Liver (tissue), 9 donors: ENCODE measurements around the gene KRT23. TPM values are rescaled to one million over a fixed set of nuclear protein-coding genes. Genes with fewer than 3 reads are reported as not detected.

Experiments
- DNase-seq: peaks from one replicate; pipeline ENCODE4 v3.0.0-alpha.2; 2017; ENCODE audit warnings: low spot score
- H3K27ac ChIP-seq, 2 donors: one replicate each; pipeline ENCODE4 v1.7.0; 2013; ENCODE audit warnings: inconsistent platforms in 2 of 2, low read length in 2 of 2, control low read depth in 1 of 2, low read depth in 1 of 2, mild to moderate bottlenecking in 1 of 2
- H3K27me3 ChIP-seq, 4 donors: one replicate each; pipeline versions ENCODE4 v1.6.1 to v1.7.0; 2013; ENCODE audit warnings: low read length in 3 of 4, inconsistent platforms in 1 of 4, mild to moderate bottlenecking in 1 of 4, moderate library complexity in 1 of 4; ENCODE audit not compliant: control insufficient read depth in 4 of 4, insufficient read depth in 4 of 4
- H3K36me3 ChIP-seq, 4 donors: one replicate each; pipeline versions ENCODE4 v1.6.1 to v1.7.0; 2013; ENCODE audit warnings: low read length in 3 of 4, mild to moderate bottlenecking in 3 of 4, low read depth in 1 of 4, moderate library complexity in 1 of 4; ENCODE audit not compliant: control insufficient read depth in 4 of 4, insufficient read depth in 3 of 4
- H3K4me1 ChIP-seq, 4 donors: one replicate each; pipeline versions ENCODE4 v1.6.1 to v1.7.0; 2013; ENCODE audit warnings: low read length in 3 of 4, mild to moderate bottlenecking in 3 of 4, moderate library complexity in 1 of 4; ENCODE audit not compliant: control insufficient read depth in 4 of 4, insufficient read depth in 4 of 4
- H3K4me3 ChIP-seq, 3 donors: one replicate each; pipeline versions ENCODE4 v1.6.1 to v1.7.0; 2013; ENCODE audit warnings: low read length in 3 of 3, control low read depth in 1 of 3, low read depth in 1 of 3, mild to moderate bottlenecking in 1 of 3
- H3K9ac ChIP-seq, 2 donors: one replicate each; pipeline ENCODE4 v1.7.0; 2013; ENCODE audit warnings: low read length in 2 of 2, mild to moderate bottlenecking in 2 of 2, moderate library complexity in 2 of 2, control low read depth in 1 of 2, low read depth in 1 of 2
- H3K9me3 ChIP-seq, 4 donors: one replicate each; pipeline versions ENCODE4 v1.6.1 to v1.7.0; 2013; ENCODE audit warnings: low read length in 3 of 4; ENCODE audit not compliant: control insufficient read depth in 4 of 4
- ATF3 ChIP-seq: IDR thresholded peaks from 2 replicates; pipeline ENCODE4 v1.6.1; 2016; ENCODE audit warnings: antibody characterized with exemption
- EGR1 ChIP-seq, 2 donors: IDR thresholded peaks; 2 replicates each; pipeline ENCODE4 v1.6.1; 2016 to 2018; ENCODE audit warnings: antibody characterized with exemption in 2 of 2, low read depth in 2 of 2
- FOXA1 ChIP-seq: IDR thresholded peaks from 2 replicates; pipeline ENCODE4 v1.6.1; 2016; ENCODE audit warnings: antibody characterized with exemption
- FOXA2 ChIP-seq: IDR thresholded peaks from 2 replicates; pipeline ENCODE4 v1.6.1; 2016; ENCODE audit warnings: antibody characterized with exemption
- GABPA ChIP-seq, 2 donors: IDR thresholded peaks in 1 of 2; conservative IDR thresholded peaks in 1 of 2; 2 replicates each; pipeline ENCODE4 v1.6.1; 2016; ENCODE audit warnings: antibody characterized with exemption in 2 of 2, mild to moderate bottlenecking in 1 of 2, moderate library complexity in 1 of 2
- HNF4A ChIP-seq, 2 donors: conservative IDR thresholded peaks; 2 replicates each; pipeline ENCODE4 v1.6.1; 2016; ENCODE audit warnings: antibody characterized with exemption in 2 of 2, mild to moderate bottlenecking in 2 of 2
- HNF4G ChIP-seq: IDR thresholded peaks from 2 replicates; pipeline ENCODE4 v1.6.1; 2016; ENCODE audit warnings: antibody characterized with exemption
- JUND ChIP-seq, 2 donors: IDR thresholded peaks; 2 replicates each; pipeline ENCODE4 v1.6.1; 2016; ENCODE audit warnings: antibody characterized with exemption in 2 of 2
- MAX ChIP-seq: IDR thresholded peaks from 2 replicates; pipeline ENCODE4 v1.6.1; 2016; ENCODE audit warnings: antibody characterized with exemption
- REST ChIP-seq: IDR thresholded peaks from 2 replicates; pipeline ENCODE4 v1.6.1; 2016; ENCODE audit warnings: antibody characterized with exemption, mild to moderate bottlenecking
- RXRA ChIP-seq, 2 donors: IDR thresholded peaks; 2 replicates each; pipeline ENCODE4 v1.6.1; 2017 to 2018; ENCODE audit warnings: antibody characterized with exemption in 2 of 2, mild to moderate bottlenecking in 1 of 2
- SP1 ChIP-seq: IDR thresholded peaks from 2 replicates; pipeline ENCODE4 v1.6.1; 2018; ENCODE audit warnings: antibody characterized with exemption, mild to moderate bottlenecking
- YY1 ChIP-seq: IDR thresholded peaks from 2 replicates; pipeline ENCODE4 v1.6.1; 2016; ENCODE audit warnings: antibody characterized with exemption, mild to moderate bottlenecking
- ZBTB33 ChIP-seq: IDR thresholded peaks from 2 replicates; pipeline ENCODE4 v1.6.1; 2016; ENCODE audit warnings: antibody characterized with exemption
- WGBS: extraction: QIAGEN DNeasy Blood & Tissue Kit; methylation state at CpG from one replicate; pipeline ENCODE4 v1.1.7; 2013; 5-methylcytosine and 5-hydroxymethylcytosine counted together
- polyA plus RNA-seq, 2 donors: library from polyadenylated mRNA; stranded (reverse) in 1 of 2; unstranded in 1 of 2; fragments of 200-250 nt in 1 of 2; fragments of >200 nt in 1 of 2; fragmentation: Nextera tagmentation in 1 of 2; extraction: Ambion mirVana in 1 of 2; gene quantifications; one replicate each; pipeline versions ENCODE4 v1.2.1 to v1.2.3, GENCODE V29; 2013 to 2015
- total RNA-seq, 2 donors: library from RNA; depleted of rRNA; stranded (reverse); fragments of >200 nt; gene quantifications; one replicate each; pipeline ENCODE4 v1.2.3, GENCODE V29; 2014
- donor health status: healthy.
- donor health status: healthy.
- donor health status: healthy.
- donor health status: healthy.
- donor health status: healthy.

The KRT23 gene
- total and polyA plus RNA-seq, 4 donors = 0.09 to 1.3 (median 0.24) TPM; not detected in 1

- no peak for TF ChIP-seq ATF3
Observed at GRCh38 chr17:40916366-40916765, 21.1 kb downstream of the KRT23 start (continued).

- no peaks in the 10 kb centered on the region for H3K4me1 ChIP-seq
- no peak for TF ChIP-seq HNF4A (conservative IDR thresholded peaks at IDR 0.05)
- TF ChIP-seq HNF4G = no peak
- no peak for TF ChIP-seq EGR1 (IDR thresholded peaks at IDR 0.05; ENCODE audit: low read depth in 2 of 2)
- TF ChIP-seq SP1 = no peak
- no peak for TF ChIP-seq JUND (IDR thresholded peaks at IDR 0.05)
- TF ChIP-seq REST = no peak
- TF ChIP-seq MAX = no peak
- no peak for TF ChIP-seq RXRA (IDR thresholded peaks at IDR 0.05)
- TF ChIP-seq GABPA (IDR thresholded peaks at IDR 0.05 in 1 of 2, conservative IDR thresholded peaks at IDR 0.05 in 1 of 2) = no peak
- TF ChIP-seq FOXA1 = no peak
- DNase-seq = no peak
- no peak overlapping the region for H3K27ac ChIP-seq
- 75% methylated on average over 2 of the region's 2 CpGs for WGBS
- H3K9me3 ChIP-seq = no peaks in the 10 kb centered on the region
- peaks cover 0 to 4% (median 0%) of the 10 kb centered on the region in 4 donors for H3K27me3 ChIP-seq
- H3K4me3 ChIP-seq = no peak overlapping the region
- no peaks in the 10 kb centered on the region for H3K36me3 ChIP-seq
- no peak overlapping the region for H3K9ac ChIP-seq
Observed at GRCh38 chr17:40915721-40916256, 21.7 kb downstream of the KRT23 start.

- TF ChIP-seq FOXA1 (no peak), YY1 (no peak), SP1 (no peak), JUND (IDR thresholded peaks at IDR 0.05) (no peak), RXRA (IDR thresholded peaks at IDR 0.05) (no peak), FOXA2 (no peak), MAX (no peak), ZBTB33 (no peak)
- no peaks in the 10 kb centered on the region for H3K9me3 ChIP-seq
- no peaks in the 10 kb centered on the region for H3K36me3 ChIP-seq
- H3K27ac ChIP-seq = no peak overlapping the region
- no peak overlapping the region for H3K4me3 ChIP-seq
- WGBS = 73% methylated on average over 3 of the region's 3 CpGs
- no peak overlapping the region for H3K9ac ChIP-seq
- DNase-seq = no peak
- H3K4me1 ChIP-seq = no peaks in the 10 kb centered on the region
- peaks cover 0 to 4% (median 0%) of the 10 kb centered on the region in 4 donors for H3K27me3 ChIP-seq
Observed at GRCh38 chr17:40915199-40915661, 22.2 kb downstream of the KRT23 start.
